Neural progenitor cell (in vitro differentiated cells): ENCODE data around the gene RPEL1. TPM values are rescaled to one million over a fixed set of nuclear protein-coding genes. Genes with fewer than 3 reads are reported as not detected.

Experiments used
- DNase-seq: peaks from one replicate; pipeline ENCODE4 v3.0.0-alpha.2; 2016; ENCODE audit warnings: low spot score
- H2AFZ ChIP-seq: fragments of 200-600 bp; sonication (generic); replicated peaks from 2 replicates; pipeline ENCODE4 v1.6.1; 2016; ENCODE audit warnings: antibody characterized with exemption
- H3F3A ChIP-seq: fragments of 200-600 bp; sonication (generic); 2 replicates; pipeline ENCODE4 v1.6.1; 2016; ENCODE audit warnings: antibody characterized with exemption, low read depth
- H3K27ac ChIP-seq: fragments of 200-600 bp; sonication (generic); 2 replicates; pipeline ENCODE4 v1.5.1; 2016; ENCODE audit warnings: mild to moderate bottlenecking
- H3K27me3 ChIP-seq: fragments of 200-600 bp; sonication (generic); 2 replicates; pipeline ENCODE4 v1.6.1; 2016; ENCODE audit warnings: mild to moderate bottlenecking, moderate library complexity
- H3K36me3 ChIP-seq: fragments of 200-600 bp; sonication (generic); 2 replicates; pipeline ENCODE4 v1.5.1; 2016
- H3K4me1 ChIP-seq: fragments of 200-600 bp; sonication (generic); 2 replicates; pipeline ENCODE4 v1.6.1; 2016; ENCODE audit warnings: mixed run types
- H3K4me2 ChIP-seq: fragments of 200-600 bp; sonication (generic); 2 replicates; pipeline ENCODE4 v1.6.1; 2016
- H3K4me3 ChIP-seq: fragments of 200-600 bp; sonication (generic); 2 replicates; pipeline ENCODE4 v1.5.1; 2016
- H3K79me2 ChIP-seq: fragments of 200-600 bp; sonication (generic); 2 replicates; pipeline ENCODE4 v1.6.1; 2016; ENCODE audit warnings: low read depth
- H3K9ac ChIP-seq: fragments of 200-600 bp; sonication (generic); 2 replicates; pipeline ENCODE4 v1.6.1; 2016
- H3K9me3 ChIP-seq: fragments of 200-600 bp; sonication (generic); 2 replicates; pipeline ENCODE4 v1.5.1; 2016; ENCODE audit warnings: low read depth
- H4K20me1 ChIP-seq: fragments of 200-600 bp; sonication (generic); 2 replicates; pipeline ENCODE4 v1.6.1; 2016; ENCODE audit warnings: low read depth
- H3K27ac Mint-ChIP-seq: 3 replicates; pipeline ENCODE4 v1.8.0; 2021; ENCODE audit warnings: mixed read lengths
- H3K27me3 Mint-ChIP-seq: 2 replicates; pipeline ENCODE4 v1.8.0; 2022; ENCODE audit warnings: low read depth, mild to moderate bottlenecking, inconsistent platforms, moderate library complexity, mixed read lengths; ENCODE audit not compliant: insufficient read depth
- H3K36me3 Mint-ChIP-seq: 3 replicates; pipeline ENCODE4 v1.8.0; 2021; ENCODE audit warnings: mixed read lengths
- H3K4me1 Mint-ChIP-seq: 3 replicates; pipeline ENCODE4 v1.8.0; 2021; ENCODE audit warnings: mixed read lengths
- H3K4me3 Mint-ChIP-seq: 3 replicates; pipeline ENCODE4 v1.8.0; 2021; ENCODE audit warnings: mild to moderate bottlenecking, moderate library complexity, mixed read lengths
- H3K9me3 Mint-ChIP-seq: 3 replicates; pipeline ENCODE4 v1.8.0; 2020; ENCODE audit warnings: mixed read lengths
- EZH2 ChIP-seq: fragments of 200-600 bp; sonication (generic); IDR thresholded peaks from 2 replicates; pipeline ENCODE4 v1.6.1; 2017; ENCODE audit warnings: antibody characterized with exemption, mild to moderate bottlenecking, moderate library complexity
- EZH2phosphoT487 ChIP-seq: fragments of 200-600 bp; sonication (generic); IDR thresholded peaks from 2 replicates; pipeline ENCODE4 v1.6.1; 2017; ENCODE audit warnings: antibody characterized with exemption
- total RNA-seq: library from RNA; depleted of rRNA; stranded (reverse); fragments of >200 nt; gene quantifications from 2 replicates; pipeline ENCODE4 v1.2.3, GENCODE V29; 2015; ENCODE audit warnings: low replicate concordance
- TF ChIP-seq, protein P1 (sequence below): fragments of 200-600 bp; sonication (generic); IDR thresholded peaks from 2 replicates; pipeline ENCODE4 v1.5.1; 2017; ENCODE audit warnings: antibody characterized with exemption, mild to moderate bottlenecking

RPEL1 gene
- total RNA-seq, 1 donor from 2014 or later, result not detected

DNA sequence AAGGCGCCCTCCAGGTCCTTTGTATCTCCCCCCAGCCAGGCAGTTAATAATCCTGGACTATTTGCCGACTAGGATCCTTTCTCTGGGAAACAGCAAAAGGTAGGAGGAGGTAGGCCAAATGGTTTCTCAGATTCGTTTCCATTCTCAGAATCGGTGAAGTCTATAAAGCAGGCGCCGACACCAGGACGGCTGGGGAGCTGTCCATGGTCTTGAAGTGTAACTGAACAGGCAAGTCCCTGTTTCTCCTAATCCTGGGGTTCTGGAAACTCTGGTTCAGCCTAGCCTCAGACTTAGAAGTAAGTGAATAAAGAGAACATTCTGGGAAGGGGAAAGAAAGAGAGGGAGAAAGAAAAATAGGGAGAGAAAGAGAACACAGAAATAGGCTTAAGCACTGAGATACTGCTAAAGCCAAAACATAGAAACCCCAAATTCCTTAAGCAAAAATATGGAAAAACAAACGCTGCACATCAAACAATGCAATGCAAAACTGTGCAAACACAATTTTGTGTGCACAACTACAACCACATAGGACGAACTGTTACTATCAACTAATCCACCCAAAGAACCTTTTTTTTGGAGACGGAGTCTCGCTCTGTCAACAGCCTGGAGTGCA lies 20.1 kb downstream of the RPEL1 start:
- Histone ChIP-seq H2AFZ (no peak overlapping the region), H3K4me2 (no peak overlapping the region), H3K4me3 (no peak overlapping the region), H3K9ac (no peak overlapping the region), H3K27me3 (peaks cover 15% of the 10 kb centered on the region), H3K79me2 (no peaks in the 10 kb centered on the region), H3K27ac (no peak overlapping the region), H3K4me1 (no peaks in the 10 kb centered on the region), H3K9me3 (no peaks in the 10 kb centered on the region), H4K20me1 (peaks cover 14% of the 10 kb centered on the region), H3K36me3 (no peaks in the 10 kb centered on the region), H3F3A (peaks cover 6% of the 10 kb centered on the region)
- H3K4me1 Mint-ChIP-seq, result no peaks in the 10 kb centered on the region
- H3K4me3 Mint-ChIP-seq, result no peak overlapping the region
- no peak for TF ChIP-seq EZH2
- TF ChIP-seq EZH2phosphoT487, result no peak
- TF ChIP-seq, protein P1, sequence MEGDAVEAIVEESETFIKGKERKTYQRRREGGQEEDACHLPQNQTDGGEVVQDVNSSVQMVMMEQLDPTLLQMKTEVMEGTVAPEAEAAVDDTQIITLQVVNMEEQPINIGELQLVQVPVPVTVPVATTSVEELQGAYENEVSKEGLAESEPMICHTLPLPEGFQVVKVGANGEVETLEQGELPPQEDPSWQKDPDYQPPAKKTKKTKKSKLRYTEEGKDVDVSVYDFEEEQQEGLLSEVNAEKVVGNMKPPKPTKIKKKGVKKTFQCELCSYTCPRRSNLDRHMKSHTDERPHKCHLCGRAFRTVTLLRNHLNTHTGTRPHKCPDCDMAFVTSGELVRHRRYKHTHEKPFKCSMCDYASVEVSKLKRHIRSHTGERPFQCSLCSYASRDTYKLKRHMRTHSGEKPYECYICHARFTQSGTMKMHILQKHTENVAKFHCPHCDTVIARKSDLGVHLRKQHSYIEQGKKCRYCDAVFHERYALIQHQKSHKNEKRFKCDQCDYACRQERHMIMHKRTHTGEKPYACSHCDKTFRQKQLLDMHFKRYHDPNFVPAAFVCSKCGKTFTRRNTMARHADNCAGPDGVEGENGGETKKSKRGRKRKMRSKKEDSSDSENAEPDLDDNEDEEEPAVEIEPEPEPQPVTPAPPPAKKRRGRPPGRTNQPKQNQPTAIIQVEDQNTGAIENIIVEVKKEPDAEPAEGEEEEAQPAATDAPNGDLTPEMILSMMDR, result no peak
- no peaks in the 10 kb centered on the region for H3K36me3 Mint-ChIP-seq
- H3K27me3 Mint-ChIP-seq, result peaks cover 4% of the 10 kb centered on the region
- peaks cover 5% of the 10 kb centered on the region for H3K9me3 Mint-ChIP-seq
- DNase-seq, result peak; percentile 89
- no peak overlapping the region for H3K27ac Mint-ChIP-seq

DNA sequence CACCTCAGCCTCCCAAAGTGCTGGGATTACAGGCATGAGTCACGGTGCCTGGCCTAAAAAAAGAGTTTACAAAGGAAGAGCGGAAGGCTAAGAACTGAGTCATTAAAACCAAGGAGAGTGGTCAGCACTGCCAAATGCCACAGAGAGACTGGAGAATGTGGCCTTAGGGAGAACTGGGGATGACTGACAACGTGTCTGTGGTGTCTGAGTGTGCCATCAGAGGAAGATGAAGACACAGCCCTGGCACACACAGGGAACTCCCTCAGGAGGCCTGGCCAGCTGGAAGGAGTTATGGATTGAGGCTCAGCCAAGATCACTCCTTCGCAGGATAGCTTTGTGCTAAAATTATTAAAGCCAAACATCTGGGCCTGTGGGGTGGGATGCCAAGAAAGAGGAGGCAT lies 27.4 kb downstream of the RPEL1 start:
- Histone ChIP-seq H3K9me3 (no peaks in the 10 kb centered on the region), H3F3A (peaks cover 19% of the 10 kb centered on the region), H4K20me1 (peaks cover 15% of the 10 kb centered on the region), H3K9ac (no peak overlapping the region), H3K4me1 (peaks cover 10% of the 10 kb centered on the region), H3K27ac (no peak overlapping the region), H3K27me3 (peaks cover 49% of the 10 kb centered on the region), H3K4me2 (no peak overlapping the region), H2AFZ (no peak overlapping the region), H3K36me3 (no peaks in the 10 kb centered on the region), H3K79me2 (no peaks in the 10 kb centered on the region), H3K4me3 (no peak overlapping the region)
- Mint-ChIP-seq H3K27me3 (peaks cover 18% of the 10 kb centered on the region), H3K4me3 (no peak overlapping the region), H3K9me3 (no peaks in the 10 kb centered on the region), H3K27ac (no peak overlapping the region), H3K36me3 (no peaks in the 10 kb centered on the region), H3K4me1 (peaks cover 8% of the 10 kb centered on the region)
- TF ChIP-seq EZH2phosphoT487, result no peak
- TF ChIP-seq, protein P1, result no peak
- no peak for DNase-seq

DNA sequence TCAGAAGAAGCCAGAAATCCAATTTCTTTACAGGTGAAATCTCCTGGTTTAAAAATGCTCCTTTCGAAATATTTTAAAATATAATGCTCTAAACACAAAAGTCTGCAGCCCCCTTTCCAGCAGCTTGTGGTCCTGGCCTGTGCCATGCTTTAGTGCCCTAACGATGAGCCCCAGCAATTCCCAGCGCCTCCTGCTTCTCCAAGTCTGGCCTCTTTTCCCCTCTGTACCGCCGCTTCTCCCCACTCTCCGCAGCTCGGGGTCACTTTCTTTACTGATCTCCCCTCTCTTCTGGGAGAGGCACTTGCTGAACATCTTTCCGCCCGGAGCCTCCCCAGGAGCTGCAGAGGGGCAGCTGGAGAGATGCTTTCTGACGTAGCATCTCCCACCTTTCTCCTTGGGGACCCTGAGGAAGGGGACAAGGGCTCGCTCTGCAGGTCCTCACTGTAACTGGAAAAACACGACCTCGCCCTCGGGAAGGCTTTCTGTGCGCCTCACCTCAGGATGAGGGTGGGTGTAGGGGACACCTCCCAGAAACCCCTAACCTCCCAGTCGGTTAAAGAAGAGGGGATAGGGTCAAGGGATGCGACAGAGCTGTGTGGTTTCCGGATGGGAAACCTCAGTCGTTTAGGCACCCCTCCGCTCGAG lies 30.7 kb downstream of the RPEL1 start:
- DNase-seq, result peak; percentile 9
- Histone ChIP-seq H3K79me2 (no peaks in the 10 kb centered on the region), H3K27ac (no peak overlapping the region), H3K4me2 (peak overlapping the region; percentile 76), H3K36me3 (no peaks in the 10 kb centered on the region), H2AFZ (peak overlapping the region; percentile 84), H3K27me3 (peaks cover 73% of the 10 kb centered on the region), H3K9ac (no peak overlapping the region), H3F3A (peaks cover 38% of the 10 kb centered on the region), H3K4me3 (peak overlapping the region; percentile 54), H3K4me1 (peaks cover 23% of the 10 kb centered on the region), H3K9me3 (no peaks in the 10 kb centered on the region), H4K20me1 (peaks cover 46% of the 10 kb centered on the region)
- Mint-ChIP-seq H3K36me3 (no peaks in the 10 kb centered on the region), H3K27ac (no peak overlapping the region), H3K4me3 (peak overlapping the region; percentile 85), H3K27me3 (peaks cover 28% of the 10 kb centered on the region), H3K9me3 (no peaks in the 10 kb centered on the region), H3K4me1 (peaks cover 17% of the 10 kb centered on the region)
- TF ChIP-seq, protein P1, result no peak
- TF ChIP-seq EZH2 (no peak), EZH2phosphoT487 (no peak)
